Neural crest cell (in vitro differentiated cells): Measurements from ENCODE around the gene NOS2. TPM values are rescaled to one million over a fixed set of nuclear protein-coding genes. Genes with fewer than 3 reads are reported as not detected.

Experiments used
- DNase-seq: peaks from one replicate; pipeline ENCODE4 v3.0.0; 2021; ENCODE audit warnings: low read depth, mixed read lengths, low spot score
- H3K27ac Mint-ChIP-seq: one replicate; pipeline ENCODE4 v1.8.0; 2021; ENCODE audit warnings: mild to moderate bottlenecking, mixed read lengths; ENCODE audit not compliant: unreplicated experiment
- H3K27me3 Mint-ChIP-seq: 2 replicates; pipeline ENCODE4 v1.8.0; 2021; ENCODE audit warnings: low read depth, mild to moderate bottlenecking, mixed read lengths
- H3K36me3 Mint-ChIP-seq: 2 replicates; pipeline ENCODE4 v1.8.0; 2021; ENCODE audit warnings: low read depth, mild to moderate bottlenecking, mixed read lengths
- H3K4me1 Mint-ChIP-seq: 2 replicates; pipeline ENCODE4 v1.8.0; 2021; ENCODE audit warnings: mixed read lengths
- H3K4me3 Mint-ChIP-seq: one replicate; pipeline ENCODE4 v1.8.0; 2021; ENCODE audit warnings: mild to moderate bottlenecking, mixed read lengths
- H3K9me3 Mint-ChIP-seq: 2 replicates; pipeline ENCODE4 v1.8.0; 2021; ENCODE audit warnings: mixed read lengths
- CTCF ChIP-seq: fragments of 200-600 bp; sonication (generic); conservative IDR thresholded peaks from 2 replicates; pipeline ENCODE4 v1.5.0; 2021; ENCODE audit warnings: antibody characterized with exemption, mild to moderate bottlenecking
- total RNA-seq: library from RNA; stranded (reverse); gene quantifications from 2 replicates; pipeline ENCODE4 v1.2.1, GENCODE V29; 2021

NOS2 gene
- total RNA-seq, 1 donor from 2014 or later: 0.91 TPM

- Mint-ChIP-seq H3K4me3 (no peak overlapping the region), H3K27me3 (peaks cover 49% of the 10 kb centered on the region), H3K27ac (no peak overlapping the region), H3K36me3 (no peaks in the 10 kb centered on the region), H3K4me1 (peaks cover 8% of the 10 kb centered on the region), H3K9me3 (no peaks in the 10 kb centered on the region)
- no peak for DNase-seq
- TF ChIP-seq CTCF: no peak
Measured at GRCh38 chr17:27802033-27802432, 1.7 kb upstream of the NOS2 start.

GRCh38 chr17:27798376-27798775 lies 2.0 kb downstream of the NOS2 start:
- no peaks in the 10 kb centered on the region for H3K36me3 Mint-ChIP-seq
- H3K4me1 Mint-ChIP-seq: peaks cover 4% of the 10 kb centered on the region
- no peak for DNase-seq
- H3K4me3 Mint-ChIP-seq: no peak overlapping the region
- H3K27ac Mint-ChIP-seq: no peak overlapping the region
- H3K27me3 Mint-ChIP-seq: peaks cover 79% of the 10 kb centered on the region
- H3K9me3 Mint-ChIP-seq: no peaks in the 10 kb centered on the region
- no peak for TF ChIP-seq CTCF

GRCh38 chr17:27797390-27798091 lies 2.8 kb downstream of the NOS2 start:
- Mint-ChIP-seq H3K27ac (no peak overlapping the region), H3K4me1 (peaks cover 4% of the 10 kb centered on the region), H3K4me3 (no peak overlapping the region), H3K36me3 (no peaks in the 10 kb centered on the region), H3K27me3 (peaks cover 72% of the 10 kb centered on the region), H3K9me3 (no peaks in the 10 kb centered on the region)
- no peak for DNase-seq
- no peak for TF ChIP-seq CTCF

GRCh38 chr17:27793906-27794569 lies 6.3 kb downstream of the NOS2 start:
- Mint-ChIP-seq H3K27me3 (peaks cover 68% of the 10 kb centered on the region), H3K9me3 (no peaks in the 10 kb centered on the region), H3K27ac (no peak overlapping the region), H3K4me3 (peak overlapping the region; percentile 50), H3K4me1 (peaks cover 4% of the 10 kb centered on the region), H3K36me3 (no peaks in the 10 kb centered on the region)
- no peak for TF ChIP-seq CTCF
- DNase-seq: no peak

GRCh38 chr17:27793168-27793905 lies 7.0 kb downstream of the NOS2 start:
- Mint-ChIP-seq H3K4me1 (peaks cover 4% of the 10 kb centered on the region), H3K9me3 (no peaks in the 10 kb centered on the region), H3K27me3 (peaks cover 61% of the 10 kb centered on the region), H3K36me3 (no peaks in the 10 kb centered on the region), H3K4me3 (peak overlapping the region; percentile 50), H3K27ac (no peak overlapping the region)
- TF ChIP-seq CTCF: no peak
- DNase-seq: peak; percentile 28
